H1 (cell line): Measurements from ENCODE around the gene RPS6KA4. TPM values are rescaled to one million over a fixed set of nuclear protein-coding genes. Genes with fewer than 3 reads are reported as not detected.

Source experiments
- CTCF ChIA-PET: fragments of 300-600 bp; sonication (Branson Sonifier 250); formaldehyde crosslinking; loops from one replicate; lab custom pipeline; 2021; ENCODE audit not compliant: partially characterized antibody; lab: Charles Lee
- POLR2A ChIA-PET: fragments of 300-600 bp; sonication (Branson Sonifier 250); formaldehyde crosslinking; loops from one replicate; lab custom pipeline; 2021; ENCODE audit warnings: inconsistent platforms; ENCODE audit not compliant: partially characterized antibody; lab: Charles Lee
- DNase-seq, 2 experiments: peaks; one replicate each; pipeline versions ENCODE4 v3.0.0 to v3.0.0-alpha.2; 2010 to 2022; ENCODE audit warnings: low spot score in 2 of 2, low read depth in 1 of 2, mixed read lengths in 1 of 2
- FAIRE-seq: peaks from 2 replicates; lab custom pipeline; 2011; peaks lifted over from hg19 to GRCh38; lab: Jason Lieb, UNC
- H2AFZ ChIP-seq: 2 replicates; pipeline ENCODE4 v1.8.1; 2012; ENCODE audit warnings: low read length, inconsistent platforms
- H2AK5ac ChIP-seq: 2 replicates; pipeline ENCODE4 v1.6.1; 2013; ENCODE audit warnings: low read depth, low read length
- H2BK120ac ChIP-seq: replicated peaks from 2 replicates; pipeline ENCODE3; 2013; ENCODE audit warnings: low read depth, low read length, inconsistent platforms
- H2BK12ac ChIP-seq: 2 replicates; pipeline ENCODE4 v1.6.1; 2013; ENCODE audit warnings: low read depth, low read length
- H2BK15ac ChIP-seq: 2 replicates; pipeline ENCODE4 v1.6.1; 2013; ENCODE audit warnings: low read length
- H2BK20ac ChIP-seq: 2 replicates; pipeline ENCODE4 v1.6.1; 2013; ENCODE audit warnings: low read length
- H2BK5ac ChIP-seq: 2 replicates; pipeline ENCODE4 v1.6.1; 2013; ENCODE audit warnings: low read depth, low read length
- H3K14ac ChIP-seq: 2 replicates; pipeline ENCODE4 v1.6.1; 2013; ENCODE audit warnings: inconsistent platforms; ENCODE audit not compliant: insufficient read length
- H3K18ac ChIP-seq: 2 replicates; pipeline ENCODE4 v1.6.1; 2013; ENCODE audit warnings: low read length; ENCODE audit errors: extremely low read depth
- H3K23ac ChIP-seq: 2 replicates; pipeline ENCODE4 v1.6.1; 2013; ENCODE audit warnings: inconsistent platforms; ENCODE audit not compliant: insufficient read length
- H3K23me2 ChIP-seq: 2 replicates; pipeline ENCODE4 v1.6.1; 2013; ENCODE audit warnings: low read depth, low read length
- H3K27ac ChIP-seq: 2 replicates; pipeline ENCODE4 v1.6.1; 2011; ENCODE audit warnings: low read depth, low read length, inconsistent platforms
- H3K27me3 ChIP-seq, 4 experiments: replicated peaks in 1 of 4; 1 replicate in 1 of 4; 2 replicates in 3 of 4; pipeline versions ENCODE4 v1.6.1 to v1.8.1; 2011 to 2013; ENCODE audit warnings: low read length in 3 of 4, mild to moderate bottlenecking in 3 of 4, inconsistent platforms in 2 of 4, mixed read lengths in 2 of 4, moderate library complexity in 1 of 4; ENCODE audit not compliant: control insufficient read depth in 3 of 4, insufficient read depth in 3 of 4; ENCODE audit errors: extremely low read depth in 1 of 4
- H3K36me3 ChIP-seq, 4 experiments: 2 replicates each; pipeline versions ENCODE4 v1.6.1 to v1.8.1; 2011 to 2013; ENCODE audit warnings: mild to moderate bottlenecking in 4 of 4, low read length in 3 of 4, moderate library complexity in 2 of 4, control low read depth in 1 of 4, inconsistent platforms in 1 of 4; ENCODE audit not compliant: insufficient read depth in 4 of 4, control insufficient read depth in 2 of 4
- H3K4ac ChIP-seq: replicated peaks from 2 replicates; pipeline ENCODE3; 2013; ENCODE audit warnings: low read length, low read depth, mixed read lengths, inconsistent platforms; ENCODE audit not compliant: insufficient read length
- H3K4me1 ChIP-seq, 4 experiments: replicated peaks in 1 of 4; 1 replicate in 1 of 4; 2 replicates in 3 of 4; pipeline versions ENCODE4 v1.6.1 to v1.8.1; 2011 to 2013; ENCODE audit warnings: low read length in 3 of 4, inconsistent platforms in 2 of 4, mixed read lengths in 1 of 4; ENCODE audit not compliant: insufficient read depth in 4 of 4, control insufficient read depth in 3 of 4
- H3K4me2 ChIP-seq, 2 experiments: 2 replicates each; pipeline versions ENCODE4 v1.6.1 to v1.8.1; 2011 to 2013; ENCODE audit warnings: low read depth in 2 of 2, low read length in 2 of 2, control low read depth in 1 of 2, inconsistent platforms in 1 of 2, mild to moderate bottlenecking in 1 of 2; ENCODE audit not compliant: insufficient read depth in 1 of 2
- H3K4me3 ChIP-seq, 4 experiments: fragments of 200-600, 300-600 bp in 1 of 4; sonication (generic), shearing (Covaris generic), sonication (Bioruptor Twin) in 1 of 4; 2 replicates each; pipeline versions ENCODE4 v1.5.1 to v1.8.1; 2011 to 2016; ENCODE audit warnings: low read length in 4 of 4, low read depth in 3 of 4, control low read depth in 2 of 4, inconsistent platforms in 2 of 4, mild to moderate bottlenecking in 2 of 4, mixed read lengths in 1 of 4, moderate library complexity in 1 of 4; ENCODE audit not compliant: insufficient read depth in 2 of 4; ENCODE audit errors: extremely low read depth in 1 of 4
- H3K56ac ChIP-seq: replicated peaks from 2 replicates; pipeline ENCODE3; 2013; ENCODE audit warnings: low read depth, mild to moderate bottlenecking, mixed read lengths, low read length, inconsistent platforms; ENCODE audit not compliant: insufficient read length
- H3K79me1 ChIP-seq: 2 replicates; pipeline ENCODE4 v1.6.1; 2013; ENCODE audit warnings: low read depth, low read length, control low read depth
- H3K79me2 ChIP-seq, 2 experiments: 2 replicates each; pipeline versions ENCODE4 v1.6.1 to v1.8.1; 2012 to 2013; ENCODE audit warnings: low read length in 2 of 2, mild to moderate bottlenecking in 2 of 2, inconsistent platforms in 1 of 2; ENCODE audit not compliant: insufficient read depth in 2 of 2, control insufficient read depth in 1 of 2
- H3K9ac ChIP-seq, 4 experiments: replicated peaks in 1 of 4; 1 replicate in 1 of 4; 2 replicates in 3 of 4; pipeline versions ENCODE4 v1.6.1 to v1.8.1; 2011 to 2013; ENCODE audit warnings: low read depth in 3 of 4, low read length in 3 of 4, control low read depth in 2 of 4, mild to moderate bottlenecking in 2 of 4, moderate library complexity in 2 of 4, inconsistent platforms in 1 of 4; ENCODE audit errors: extremely low read depth in 1 of 4
- H3K9me3 ChIP-seq, 2 experiments: 2 replicates each; pipeline versions ENCODE4 v1.6.1 to v1.8.1; 2012 to 2013; ENCODE audit warnings: mild to moderate bottlenecking in 2 of 2, moderate library complexity in 2 of 2, control low read depth in 1 of 2, inconsistent platforms in 1 of 2, low read depth in 1 of 2, low read length in 1 of 2, mixed read lengths in 1 of 2; ENCODE audit not compliant: insufficient read depth in 2 of 2
- H4K20me1 ChIP-seq, 2 experiments: replicated peaks in 1 of 2; 2 replicates each; pipeline versions ENCODE3 to v1.8.1; 2011 to 2013; ENCODE audit warnings: inconsistent platforms in 2 of 2, low read length in 2 of 2, mild to moderate bottlenecking in 1 of 2; ENCODE audit not compliant: insufficient read depth in 2 of 2, control insufficient read depth in 1 of 2
- H4K5ac ChIP-seq: 2 replicates; pipeline ENCODE4 v1.6.1; 2013; ENCODE audit warnings: low read length, low read depth, mixed read lengths, inconsistent platforms; ENCODE audit not compliant: insufficient read length
- H4K8ac ChIP-seq: 2 replicates; pipeline ENCODE4 v1.8.0; 2013; ENCODE audit warnings: mild to moderate bottlenecking, moderate library complexity, low read length, inconsistent platforms; ENCODE audit not compliant: insufficient read depth; ENCODE audit errors: extremely low read depth
- H4K91ac ChIP-seq: replicated peaks from 2 replicates; pipeline ENCODE3; 2013; ENCODE audit warnings: low read length, mixed read lengths, inconsistent platforms; ENCODE audit not compliant: insufficient read length
- ATF3 ChIP-seq: IDR thresholded peaks from 2 replicates; pipeline ENCODE4 v1.6.1; 2011; ENCODE audit warnings: low read depth, mild to moderate bottlenecking, low read length; ENCODE audit not compliant: insufficient read depth
- CHD2 ChIP-seq: IDR thresholded peaks from 2 replicates; pipeline ENCODE4 v1.6.1; 2012; ENCODE audit warnings: low read length, improper control_type of control experiment
- E2F6 ChIP-seq: IDR thresholded peaks from 2 replicates; pipeline ENCODE4 v1.6.1; 2012; ENCODE audit warnings: inconsistent platforms
- EGR1 ChIP-seq: IDR thresholded peaks from 2 replicates; pipeline ENCODE4 v1.6.1; 2011; ENCODE audit warnings: low read depth, low read length, borderline replicate concordance
- HDAC2 ChIP-seq, 2 experiments: fragments of 300-600 bp in 1 of 2; sonication (generic) in 1 of 2; IDR thresholded peaks; 2 replicates each; pipeline ENCODE4 v1.6.1; 2011 to 2012; ENCODE audit warnings: low read depth in 2 of 2, low read length in 2 of 2, mild to moderate bottlenecking in 2 of 2, moderate library complexity in 2 of 2, borderline replicate concordance in 1 of 2, inconsistent platforms in 1 of 2
- JUN ChIP-seq: IDR thresholded peaks from 2 replicates; pipeline ENCODE4 v1.6.1; 2011; ENCODE audit warnings: low read depth, mild to moderate bottlenecking, improper control_type of control experiment, low read length
- KDM1A ChIP-seq: fragments of 200-600, 300-600 bp; sonication (generic); IDR thresholded peaks from 2 replicates; pipeline ENCODE4 v1.7.1; 2016; ENCODE audit warnings: mild to moderate bottlenecking, low read length, borderline replicate concordance
- MAFK ChIP-seq: IDR thresholded peaks from 2 replicates; pipeline ENCODE4 v1.6.1; 2012; ENCODE audit warnings: low read depth, mild to moderate bottlenecking, improper control_type of control experiment, low read length
- POLR2A ChIP-seq, 2 experiments: IDR thresholded peaks; 1 replicate in 1 of 2; 2 replicates in 1 of 2; pipeline ENCODE4 v1.6.1; 2011; ENCODE audit warnings: low read depth in 2 of 2, low read length in 2 of 2, mild to moderate bottlenecking in 2 of 2; ENCODE audit errors: control extremely low read depth in 1 of 2
- RNF2 ChIP-seq: fragments of 200-900, 300-1000 bp; sonication (generic); IDR thresholded peaks from 2 replicates; pipeline ENCODE4 v1.7.1; 2016; ENCODE audit warnings: borderline replicate concordance, low read depth, mild to moderate bottlenecking, antibody characterized with exemption, low read length; ENCODE audit not compliant: poor library complexity, severe bottlenecking; ENCODE audit errors: missing control alignments
- SAP30 ChIP-seq: fragments of 300-600 bp; sonication (generic); IDR thresholded peaks from 2 replicates; pipeline ENCODE4 v1.7.1; 2012; ENCODE audit warnings: low read length, moderate library complexity, mild to moderate bottlenecking, inconsistent platforms; ENCODE audit not compliant: insufficient read depth, insufficient replicate concordance
- TAF7 ChIP-seq: optimal IDR thresholded peaks from 2 replicates; pipeline ENCODE3; 2011; ENCODE audit warnings: low read depth, mild to moderate bottlenecking, inconsistent platforms, low read length, moderate library complexity, borderline replicate concordance
- WGBS, 2 experiments: shearing (Covaris generic) in 1 of 2; methylation state at CpG; one replicate each; pipeline versions ENCODE4 v1.1.6 to v1.1.7; 2013 to 2015; ENCODE audit warnings: low lambda C conversion rate in 2 of 2, mixed read lengths in 2 of 2, inconsistent platforms in 1 of 2, low coverage in 1 of 2, missing lambda C conversion rate in 1 of 2; ENCODE audit not compliant: insufficient replicate concordance in 2 of 2, insufficient coverage in 1 of 2, insufficient read length in 1 of 2; ENCODE audit errors: extremely low coverage in 1 of 2, missing lambda C conversion rate in 1 of 2; 5-methylcytosine and 5-hydroxymethylcytosine counted together
- polyA plus RNA-seq, 7 experiments: library from polyadenylated mRNA; depleted of rRNA in 3 of 7; stranded (reverse) in 5 of 7; unstranded in 2 of 7; fragments of >200 nt in 5 of 7; fragments of 200-250 nt in 2 of 7; gene quantifications; 1 replicate in 5 of 7; 2 replicates in 1 of 7; 4 replicates in 1 of 7; pipeline versions ENCODE4 v1.2.1 to v1.2.3, GENCODE V29; 2011 to 2013; ENCODE audit warnings: missing spikeins in 2 of 7, mixed read lengths in 2 of 7
- total RNA-seq: library from RNA; stranded (reverse); fragmentation: NEBNext Ultra II Directional; extraction: Animal tissue kit (Norgen Biotek cat#: 25700); gene quantifications from 2 replicates; pipeline ENCODE4 v1.2.1, GENCODE V29; 2021

RPS6KA4 gene
- total and polyA plus RNA-seq, 2 of the 8 experiments (the other 6 are each of a cell fraction or from before 2014, with no cell fraction given) = 8.2 to 12.6 TPM

GRCh38 chr11:64382047-64382446, 23.1 kb downstream of the RPS6KA4 start:
- H3K4ac ChIP-seq = no peak overlapping the region
- POLR2A ChIA-PET = no interaction called here
- TF ChIP-seq POLR2A (IDR thresholded peaks at IDR 0.05; ENCODE audit: control extremely low read depth in 1 of 2, low read depth in 2 of 2, low read length in 2 of 2) = no peak
- no peak for TF ChIP-seq E2F6
- TF ChIP-seq KDM1A = no peak
- TF ChIP-seq SAP30 = no peak
- no peak for TF ChIP-seq JUN
- no peak for TF ChIP-seq HDAC2 (IDR thresholded peaks at IDR 0.05; ENCODE audit: borderline replicate concordance in 1 of 2, low read depth in 2 of 2, low read length in 2 of 2)
- no peak for TF ChIP-seq ATF3
- no peak for TF ChIP-seq MAFK
- no peak for TF ChIP-seq RNF2
- no peak for TF ChIP-seq TAF7
- TF ChIP-seq CHD2 = no peak
- no peak for TF ChIP-seq EGR1

More at GRCh38 chr11:64382047-64382446, 23.1 kb downstream of the RPS6KA4 start:
- no peak overlapping the region for H3K14ac ChIP-seq
- no peaks in the 10 kb centered on the region; a peak in 1 of 7 replicates for H3K27me3 ChIP-seq
- peaks cover 7% of the 10 kb centered on the region; the same call in 1 of the 2 replicates for H3K23me2 ChIP-seq
- H3K56ac ChIP-seq = no peak overlapping the region
- H3K79me2 ChIP-seq = no peaks in the 10 kb centered on the region
- no peak overlapping the region for H2AFZ ChIP-seq
- WGBS, 2 experiments = 92% methylated on average over 6 of the region's 6 CpGs; no CpG with 5 or more reads in 1 of the 2 experiments
- CTCF ChIA-PET = interaction anchor here (1.0 to 1.5 kb wide), 3 partner anchors 16 to 274 kb away, joined by 3 to 5 read pairs (median 4); no protein-coding TSS in a partner anchor
- no peak overlapping the region for H3K4me3 ChIP-seq
- H2BK15ac ChIP-seq = no peak overlapping the region
- no peak overlapping the region for H3K9ac ChIP-seq
- no peaks in the 10 kb centered on the region; a peak in 1 of 4 replicates for H3K9me3 ChIP-seq
- no peak overlapping the region for H4K5ac ChIP-seq
- no peak overlapping the region for H3K4me2 ChIP-seq
- H2AK5ac ChIP-seq = 0 out of 2 replicates have a peak overlapping the region, but pooled peaks have one; percentile 13
- FAIRE-seq (no peak), DNase-seq (no peak)
- H3K27ac ChIP-seq = no peak overlapping the region
- no peak overlapping the region for H3K23ac ChIP-seq
- no peak overlapping the region for H2BK5ac ChIP-seq
- peaks cover 0 to 3% (median 0%) of the 10 kb centered on the region in 4 experiments; a peak in 1 of 8 replicates for H3K36me3 ChIP-seq
- H2BK20ac ChIP-seq = no peak overlapping the region; the same call in 1 of the 2 replicates
- H4K20me1 ChIP-seq = no peaks in the 10 kb centered on the region
- H2BK12ac ChIP-seq = no peak overlapping the region
- H3K18ac ChIP-seq = no peak overlapping the region
- no peaks in the 10 kb centered on the region; the same call in 1 of the 2 replicates for H3K79me1 ChIP-seq
- H4K91ac ChIP-seq = no peak overlapping the region
- peaks cover 0 to 2% (median 0%) of the 10 kb centered on the region in 4 experiments; a peak in 4 of 7 replicates for H3K4me1 ChIP-seq
- no peak overlapping the region for H2BK120ac ChIP-seq
- H4K8ac ChIP-seq = no peak overlapping the region
